HG02759 (cell line): ENCODE measurements around the gene LAX1.
"Not testable (repeated sequence)": the region's sequence is repeated elsewhere in the genome, so short reads cannot be mapped to it uniquely, and the experiment has no call there.

Experiments used
- ATAC-seq: cut with Tn5 transposase; IDR thresholded peaks from one replicate; pipeline ENCODE4 v1.9.1; 2021; ENCODE audit warnings: mild to moderate bottlenecking, moderate library complexity; ENCODE audit not compliant: unreplicated experiment

The LAX1 gene

GRCh38 chr1:203768256-203768655, 3.3 kb downstream of the LAX1 start:
- no peak for ATAC-seq

DNA sequence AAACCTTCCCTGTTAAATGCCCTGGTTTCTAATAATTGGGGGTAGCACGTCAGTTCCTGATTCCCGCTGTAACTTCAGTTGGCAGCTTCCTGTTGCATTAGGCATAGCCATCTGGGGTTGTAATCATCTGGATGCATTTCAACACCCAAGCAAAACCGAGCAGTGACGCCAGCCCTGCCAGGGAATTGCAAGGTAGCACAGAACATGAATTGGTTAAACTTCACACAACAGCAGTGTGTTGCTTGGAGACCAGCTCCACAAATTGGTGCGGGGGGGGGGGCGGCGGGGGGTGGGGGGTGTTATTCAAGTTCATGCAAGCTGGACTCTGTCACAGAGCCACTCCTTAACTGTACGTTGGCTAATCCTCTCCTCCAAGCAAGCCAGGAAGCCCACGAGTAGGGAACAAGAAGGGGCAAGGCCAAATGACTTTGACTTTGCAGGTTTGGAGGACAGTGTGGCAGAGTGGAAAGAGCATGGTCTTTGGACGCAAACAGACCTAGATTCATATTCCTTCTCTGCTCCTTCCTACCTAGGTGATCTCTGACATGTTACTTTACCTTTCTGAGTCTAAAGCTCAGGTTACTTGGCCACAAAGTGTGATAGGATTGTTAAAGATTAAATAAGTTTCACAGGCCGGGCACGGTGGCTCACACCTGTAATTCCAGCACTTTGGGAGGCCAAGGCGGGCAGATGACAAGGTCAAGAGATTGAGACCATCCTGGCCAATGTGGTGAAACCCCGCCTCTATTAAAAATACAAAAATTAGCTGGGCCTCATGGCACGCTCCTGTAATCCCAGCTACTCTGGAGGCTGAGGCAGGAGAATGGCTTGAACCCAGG, 4.7 kb downstream of the LAX1 start:
- ATAC-seq = no peak

- ATAC-seq = no peak
Measured at GRCh38 chr1:203771901-203772301, 6.9 kb downstream of the LAX1 start.

GRCh38 chr1:203772836-203773235, 7.9 kb downstream of the LAX1 start:
- no peak for ATAC-seq

DNA sequence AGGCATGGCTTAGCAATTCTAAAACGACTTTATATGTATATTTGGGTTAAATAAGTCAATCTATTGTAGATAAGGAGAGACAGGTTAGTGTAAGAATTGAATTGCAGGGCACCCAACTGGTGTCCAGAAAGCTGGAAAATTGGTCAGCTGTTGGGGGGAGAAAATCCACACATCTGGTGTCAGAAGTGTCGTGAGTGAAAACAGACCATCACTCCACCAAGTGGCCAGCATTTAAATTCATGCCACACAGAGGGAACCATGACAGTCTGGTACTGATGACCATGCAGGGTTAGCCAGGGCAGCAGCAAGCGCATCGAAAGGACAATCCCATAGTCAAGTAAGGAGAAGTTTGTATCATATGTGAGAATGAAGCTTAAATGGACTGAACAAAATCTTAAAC, 11.7 kb downstream of the LAX1 start:
- ATAC-seq = no peak

GRCh38 chr1:203777596-203777995, 12.6 kb downstream of the LAX1 start:
- ATAC-seq = no peak

DNA sequence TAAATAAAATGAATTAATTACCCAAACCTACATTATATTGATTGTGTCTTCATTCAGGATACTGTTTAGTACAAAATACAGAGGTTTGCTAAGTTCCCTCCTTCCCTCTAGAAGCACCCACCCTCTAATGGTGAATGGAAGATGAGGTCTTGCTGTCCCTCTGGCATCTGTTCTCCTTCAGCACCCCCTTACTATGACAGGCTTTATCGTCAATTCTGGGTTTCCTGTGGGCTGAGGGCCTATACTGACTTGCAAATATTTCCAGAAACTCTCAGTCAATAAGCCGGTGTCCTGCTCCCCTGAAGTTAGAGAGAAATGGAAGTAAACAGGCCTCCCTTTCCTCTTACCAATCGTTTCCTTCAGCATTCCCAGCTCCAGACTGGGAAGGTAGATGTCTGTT, 13.2 kb downstream of the LAX1 start:
- no peak for ATAC-seq

DNA sequence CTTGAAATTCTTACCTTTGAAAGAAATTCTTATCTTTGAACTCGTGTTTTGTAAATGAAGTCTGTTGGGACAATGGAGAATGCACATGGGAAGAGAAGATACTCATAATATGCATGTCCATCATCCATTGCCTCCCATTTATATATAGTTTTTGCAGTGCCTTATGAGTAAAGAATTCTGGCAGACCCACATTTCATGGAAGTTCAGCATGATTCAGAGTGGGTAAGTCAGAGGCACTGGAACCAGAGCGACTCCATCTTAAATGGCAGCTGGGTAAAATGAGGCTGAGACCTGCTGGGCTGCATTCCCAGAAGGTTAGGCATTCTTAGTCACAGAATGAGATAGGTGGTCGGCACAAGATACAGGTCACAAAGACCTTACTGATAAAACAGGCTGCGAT, 13.8 kb downstream of the LAX1 start:
- ATAC-seq = no peak

DNA sequence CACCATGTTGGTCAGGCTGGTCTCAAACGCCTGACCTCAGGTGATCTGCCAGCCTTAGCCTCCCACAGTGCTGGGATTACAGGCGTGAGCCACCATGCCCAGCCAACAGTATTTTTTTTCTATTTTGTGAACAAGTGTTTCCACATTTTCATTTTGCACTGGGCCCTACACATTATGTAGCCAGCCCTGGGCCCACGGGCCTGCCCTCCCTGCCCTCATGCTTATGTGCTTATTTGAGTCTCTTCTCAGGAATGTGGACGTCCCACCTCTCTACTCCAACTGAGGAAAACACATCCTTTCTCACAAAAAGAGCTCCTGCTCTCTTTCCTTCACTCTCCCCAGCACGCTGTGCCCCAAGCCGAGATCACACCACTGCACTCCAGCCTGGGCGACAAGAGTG, 17.0 kb downstream of the LAX1 start:
- no peak for ATAC-seq

GRCh38 chr1:203789966-203790365, 25.0 kb downstream of the LAX1 start:
- ATAC-seq = no peak

DNA sequence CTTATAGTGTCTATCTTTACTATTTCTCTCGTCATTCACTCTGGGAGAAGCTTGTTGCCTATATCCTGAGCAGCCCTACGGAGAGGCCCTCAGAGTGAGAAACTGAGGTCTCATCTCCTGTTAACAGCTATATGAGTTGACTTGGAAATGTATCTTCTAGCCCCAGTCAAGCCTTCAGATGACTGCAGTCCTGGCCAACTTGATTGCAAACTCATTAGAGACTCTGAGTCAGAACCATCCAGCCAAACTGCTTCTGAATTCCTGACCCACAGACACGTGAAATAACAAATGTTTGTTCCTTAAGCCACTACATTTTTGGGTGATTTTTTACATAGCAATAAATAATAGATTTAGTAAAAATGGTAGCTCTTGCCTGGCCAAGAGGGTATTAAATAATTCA, 26.5 kb downstream of the LAX1 start:
- ATAC-seq = no peak

- ATAC-seq = no peak
Measured at GRCh38 chr1:203792486-203792885, 27.5 kb downstream of the LAX1 start.

GRCh38 chr1:203793561-203793960, 28.6 kb downstream of the LAX1 start:
- not testable (repeated sequence) for ATAC-seq

- no peak for ATAC-seq
Measured at GRCh38 chr1:203794764-203795440, 29.9 kb downstream of the LAX1 start.

GRCh38 chr1:203795441-203796235, 30.7 kb downstream of the LAX1 start, which contains the start of the genes ZBED6 and ZC3H11A:
ZBED6 (plus strand) TSS chr1:203795623; CDS start chr1:203797523, 1,900 bp downstream.
ZC3H11A (plus strand) TSS chr1:203795623; CDS start chr1:203817071, 21,448 bp downstream.
- ATAC-seq = peak; percentile 99

DNA sequence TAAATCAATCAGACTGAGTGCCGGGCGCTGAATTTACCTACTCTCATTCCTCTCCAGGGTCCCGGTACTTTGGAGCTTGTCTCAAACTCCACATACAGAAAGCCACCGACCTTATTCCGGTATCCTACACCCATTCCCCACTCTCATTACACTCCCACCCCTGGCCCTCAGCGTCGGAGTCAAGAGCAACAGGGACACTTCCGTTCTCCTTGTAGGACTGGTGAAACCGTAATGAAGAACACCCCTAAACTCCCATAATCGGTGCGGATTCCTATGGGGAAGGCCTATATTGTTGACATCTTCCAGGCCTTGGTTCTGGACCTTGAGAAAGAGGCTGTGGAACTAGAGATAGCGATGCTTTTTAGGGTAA, 31.2 kb downstream of the LAX1 start:
- peak; percentile 12 for ATAC-seq

DNA sequence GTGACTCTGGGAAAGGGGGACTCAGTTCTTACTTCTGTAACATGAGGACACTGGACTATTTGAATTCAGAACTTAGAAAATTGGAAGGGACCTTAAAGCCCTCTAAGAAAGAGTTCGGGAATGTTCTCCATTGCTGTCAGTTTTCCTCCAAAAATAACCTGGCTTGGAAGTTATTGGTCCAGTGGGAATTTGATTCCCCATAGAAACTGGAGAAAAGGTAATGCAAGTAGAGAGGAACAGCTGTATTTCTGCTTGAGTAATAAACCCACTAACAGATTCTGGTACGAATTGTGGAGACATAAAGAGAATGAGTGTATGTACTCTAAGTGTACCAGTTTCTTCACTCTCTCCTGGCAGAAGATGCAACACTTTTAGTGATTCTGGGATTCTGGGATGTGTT, 32.2 kb downstream of the LAX1 start:
- no peak for ATAC-seq

DNA sequence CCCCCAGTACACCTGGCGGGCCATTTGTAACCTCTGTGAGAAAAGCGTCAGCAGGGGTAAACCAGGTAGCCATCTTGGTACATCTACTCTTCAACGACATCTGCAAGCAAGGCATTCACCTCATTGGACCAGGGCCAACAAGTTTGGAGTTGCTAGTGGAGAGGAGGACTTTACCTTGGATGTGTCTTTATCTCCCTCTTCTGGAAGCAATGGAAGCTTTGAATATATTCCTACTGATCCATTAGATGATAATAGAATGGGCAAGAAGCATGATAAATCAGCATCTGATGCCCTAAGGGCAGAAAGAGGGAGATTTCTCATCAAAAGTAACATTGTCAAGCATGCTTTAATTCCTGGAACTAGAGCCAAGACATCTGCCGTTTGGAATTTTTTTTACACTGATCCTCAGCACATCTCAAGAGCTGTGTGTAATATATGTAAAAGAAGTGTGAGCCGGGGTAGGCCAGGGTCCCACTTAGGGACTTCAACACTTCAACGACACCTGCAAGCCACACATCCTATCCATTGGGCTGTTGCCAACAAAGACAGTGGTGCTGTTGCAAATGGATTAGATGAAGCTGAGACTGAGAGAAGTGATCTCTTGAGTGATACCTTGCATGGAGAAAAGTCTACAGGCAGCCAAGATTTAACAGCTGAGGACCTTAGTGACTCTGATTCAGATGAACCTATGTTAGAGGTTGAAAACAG, 33.1 kb downstream of the LAX1 start:
- ATAC-seq = no peak

- ATAC-seq = no peak
Measured at GRCh38 chr1:203799157-203799556, 34.2 kb downstream of the LAX1 start.

DNA sequence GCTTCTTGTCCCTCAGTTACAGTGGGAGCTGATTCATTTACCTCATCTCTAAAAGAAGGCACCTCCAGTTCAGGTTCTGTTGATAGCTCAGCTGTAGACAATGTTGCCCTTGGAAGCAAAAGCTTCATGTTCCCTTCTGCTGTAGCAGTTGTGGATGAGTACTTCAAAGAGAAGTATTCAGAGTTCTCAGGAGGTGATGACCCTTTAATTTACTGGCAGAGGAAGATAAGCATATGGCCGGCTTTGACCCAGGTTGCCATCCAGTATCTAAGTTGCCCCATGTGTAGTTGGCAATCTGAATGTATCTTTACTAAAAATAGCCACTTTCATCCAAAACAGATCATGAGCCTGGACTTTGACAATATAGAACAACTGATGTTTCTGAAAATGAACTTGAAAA, 35.0 kb downstream of the LAX1 start:
- no peak for ATAC-seq

DNA sequence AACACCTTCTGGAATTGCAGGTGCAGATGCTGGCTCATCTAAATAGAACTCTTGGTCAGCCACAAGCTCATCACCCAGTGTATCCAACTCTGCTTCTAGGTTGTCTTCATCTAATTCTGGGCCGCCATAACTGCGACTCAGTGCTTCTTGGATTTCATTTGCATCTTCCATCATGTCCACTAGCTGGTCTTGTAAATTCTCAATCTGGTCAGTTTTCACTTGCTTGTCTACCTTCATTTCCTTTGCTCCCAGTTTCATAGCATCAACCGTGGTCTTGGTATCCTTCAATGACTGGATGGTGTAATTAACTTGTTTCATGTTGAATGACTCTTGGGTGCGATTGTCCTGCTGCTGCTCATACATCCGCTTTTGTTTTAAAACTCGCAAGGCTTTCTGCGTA, 40.7 kb downstream of the LAX1 start:
- no peak for ATAC-seq
